GM12891 (cell line): ENCODE data around the gene PLAAT4.
A peak's percentile ranks its signal among the peaks of the same experiment; 100 is the strongest.

Source experiments
- DNase-seq: peaks from one replicate; pipeline ENCODE4 v3.0.0; 2011; ENCODE audit warnings: low spot score; ENCODE audit not compliant: insufficient read length
- FAIRE-seq: peaks from 2 replicates; lab custom pipeline; 2011; peaks lifted over from hg19 to GRCh38; lab: Jason Lieb, UNC
- PAX5 ChIP-seq: IDR thresholded peaks from 2 replicates; pipeline ENCODE4 v1.6.1; 2011; ENCODE audit warnings: low read length, moderate library complexity, mild to moderate bottlenecking; ENCODE audit not compliant: insufficient read depth, severe bottlenecking
- POLR2A ChIP-seq: IDR thresholded peaks from 2 replicates; pipeline ENCODE4 v1.6.1; 2011; ENCODE audit warnings: low read depth, low read length, control low read depth
- POLR2AphosphoS5 ChIP-seq: IDR thresholded peaks from 2 replicates; pipeline ENCODE4 v1.6.1; 2011; ENCODE audit warnings: low read depth, low read length, control low read depth
- POU2F2 ChIP-seq: IDR thresholded peaks from 2 replicates; pipeline ENCODE4 v1.6.1; 2011; ENCODE audit warnings: low read depth, mild to moderate bottlenecking, control low read depth, low read length, moderate library complexity
- SPI1 ChIP-seq: IDR thresholded peaks from 2 replicates; pipeline ENCODE4 v1.6.1; 2011; ENCODE audit warnings: low read depth, low read length, control low read depth
- TAF1 ChIP-seq: IDR thresholded peaks from 2 replicates; pipeline ENCODE4 v1.6.1; 2011; ENCODE audit warnings: low read depth, low read length, control low read depth

The PLAAT4 gene

DNA sequence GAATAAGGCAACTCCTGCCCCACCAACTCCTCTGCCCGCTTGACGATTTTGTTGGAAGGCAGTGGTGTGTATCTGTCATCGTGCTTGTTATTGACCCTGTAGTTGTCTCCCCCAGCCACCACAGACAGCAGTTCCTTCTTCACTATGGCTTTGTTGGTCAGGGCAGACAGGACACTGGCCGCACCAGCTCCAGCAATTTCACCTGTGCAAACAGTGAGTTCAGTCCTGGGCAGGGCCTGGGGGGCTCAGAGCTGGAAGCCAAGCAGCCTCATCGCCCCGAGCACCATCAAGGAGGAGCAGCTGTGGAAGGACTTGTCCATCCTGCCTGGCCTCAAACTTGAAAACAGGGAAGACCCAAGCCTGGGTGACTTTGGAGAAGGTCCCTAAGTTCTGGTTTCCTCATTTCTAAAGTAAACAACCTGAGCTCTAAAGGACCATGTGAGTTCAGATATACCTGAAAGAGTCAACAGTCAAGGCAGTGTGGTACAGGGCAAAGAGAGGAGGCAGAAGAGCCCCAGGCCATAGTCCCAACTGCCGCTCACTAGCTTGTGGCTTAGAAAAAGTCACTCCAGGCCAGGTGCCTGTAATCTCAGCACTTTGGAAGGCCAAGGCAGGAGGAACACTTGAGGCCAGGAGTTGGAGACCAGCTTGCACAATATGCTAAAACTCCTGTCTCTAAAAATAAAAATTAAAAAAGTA, 22.0 kb downstream of the PLAAT4 start:
- DNase-seq (no peak), FAIRE-seq (no peak)
- TF ChIP-seq POLR2A, result no peak
- TF ChIP-seq POU2F2, result no peak
- TF ChIP-seq TAF1, result no peak
- TF ChIP-seq SPI1, result no peak
- no peak for TF ChIP-seq POLR2AphosphoS5
- TF ChIP-seq PAX5, result no peak

DNA sequence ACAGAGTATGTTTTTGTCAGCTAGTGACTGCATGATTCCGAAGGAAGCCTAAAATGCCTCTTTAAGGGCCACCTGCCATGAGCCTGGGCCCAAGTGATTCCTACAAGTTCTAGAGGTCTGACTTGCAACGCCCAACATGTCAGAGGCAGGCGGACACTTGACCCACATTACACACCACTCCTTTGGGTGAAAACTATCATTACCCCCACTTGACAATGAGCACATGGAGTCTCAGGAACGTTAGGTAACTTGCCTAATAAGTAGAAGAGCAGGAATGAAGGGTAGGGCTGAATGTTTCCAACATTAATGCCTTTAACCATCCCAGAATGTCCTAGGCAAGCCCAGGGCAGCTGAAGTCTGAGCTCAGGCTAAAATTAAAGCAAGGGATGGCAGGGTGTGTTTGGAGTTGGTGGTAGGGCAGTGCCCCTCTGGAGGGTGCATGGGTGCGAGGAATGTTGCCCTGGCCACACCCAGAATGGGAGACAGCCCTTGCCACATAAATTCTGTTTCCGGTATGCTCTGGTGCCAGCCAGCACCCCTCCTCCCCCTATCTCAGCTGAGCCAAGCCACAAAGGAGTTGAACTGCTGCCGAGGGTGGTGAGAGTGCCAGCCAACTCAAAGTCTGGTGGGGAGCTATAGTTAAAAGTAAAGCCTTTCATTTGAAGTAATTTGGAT, 24.0 kb downstream of the PLAAT4 start:
- FAIRE-seq (no peak), DNase-seq (no peak)
- TF ChIP-seq SPI1 (no peak), POLR2A (no peak), POLR2AphosphoS5 (no peak), POU2F2 (no peak)

DNA sequence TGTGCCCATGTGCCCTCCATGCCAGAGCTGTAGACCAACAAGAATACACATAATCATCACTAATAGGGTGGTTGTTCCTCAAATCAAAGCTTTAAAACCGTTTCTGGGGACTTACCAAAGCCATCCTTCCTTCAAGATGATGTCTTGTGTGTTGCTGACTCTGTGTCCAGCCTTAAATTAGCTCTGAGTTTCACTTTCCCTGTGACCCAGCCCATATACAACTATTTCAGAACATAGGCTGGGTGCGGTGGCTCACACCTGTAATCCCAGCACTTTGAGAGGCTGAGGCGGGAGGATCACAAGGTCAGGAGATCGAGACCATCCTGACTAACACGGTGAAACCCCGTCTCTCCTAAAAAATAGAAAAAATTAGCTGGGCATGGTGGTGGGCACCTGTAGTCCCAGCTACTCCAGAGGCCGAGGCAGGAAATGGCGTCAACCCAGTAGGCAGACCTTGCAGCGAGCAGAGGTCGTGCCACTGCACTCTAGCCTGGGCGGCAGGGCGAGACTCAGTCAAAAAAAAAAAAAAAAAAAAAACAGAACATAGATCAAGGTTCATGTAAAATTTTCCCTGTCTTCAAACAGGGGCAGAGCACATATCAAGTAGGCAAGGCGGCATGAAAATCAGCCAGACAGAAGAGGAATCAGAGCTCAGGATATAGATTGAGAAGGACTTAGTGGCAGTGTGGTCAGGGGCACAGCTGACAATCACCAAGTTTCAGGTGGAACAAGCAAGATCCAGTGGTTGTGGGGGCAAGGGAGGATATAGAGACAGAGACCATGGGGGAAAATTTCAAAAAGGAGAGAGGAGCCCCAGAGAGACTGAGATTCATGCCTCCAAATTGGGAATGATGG, 26.8 kb downstream of the PLAAT4 start, which contains the start of gene PLAAT2:
Gene PLAAT2 (minus strand): TSS at position 179 of the 855 bp plus-strand sequence. CDS start 55 bp downstream, at position 124.
- FAIRE-seq, result no peak
- TF ChIP-seq PAX5 (no peak), SPI1 (no peak), TAF1 (no peak), POLR2A (no peak), POLR2AphosphoS5 (no peak), POU2F2 (no peak)
- no peak for DNase-seq

DNA sequence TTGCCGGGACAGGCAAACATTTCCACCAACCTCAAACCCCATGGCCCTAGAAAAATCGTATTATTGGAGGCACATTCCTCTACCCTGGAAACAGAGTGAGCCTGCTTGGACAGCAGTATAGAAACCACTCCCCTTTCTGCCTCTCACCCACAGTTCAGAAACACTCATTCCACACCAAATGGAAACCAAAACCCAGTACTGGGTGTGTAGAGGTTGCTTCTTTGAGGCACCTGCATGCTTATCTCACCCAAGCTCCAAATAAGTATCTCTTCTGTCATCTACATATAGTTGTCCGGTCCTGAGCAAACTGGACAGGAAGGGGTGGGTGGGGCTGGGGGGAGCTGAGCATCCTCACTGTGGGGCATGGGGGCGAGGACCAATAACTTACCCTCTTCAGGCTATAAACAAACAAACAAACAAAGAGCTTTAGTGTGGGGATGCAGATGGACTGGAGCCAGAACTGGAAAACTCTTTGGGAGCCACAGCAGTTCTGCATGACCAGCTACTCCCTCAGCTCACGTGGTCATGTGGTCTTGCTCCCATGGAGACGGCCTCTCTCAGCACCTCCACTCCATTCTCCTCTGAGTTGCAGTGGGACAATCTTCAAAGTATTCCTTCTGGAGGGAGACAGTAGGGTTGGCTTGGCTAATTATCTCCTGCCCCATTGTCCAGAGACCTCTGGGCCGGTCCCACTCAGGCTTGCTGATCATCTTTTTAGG, 27.6 kb downstream of the PLAAT4 start:
- DNase-seq (peak; percentile 43), FAIRE-seq (peak; percentile 86)
- TF ChIP-seq POLR2AphosphoS5 (no peak), POLR2A (no peak), TAF1 (no peak), PAX5 (no peak), POU2F2 (no peak), SPI1 (no peak)

DNA sequence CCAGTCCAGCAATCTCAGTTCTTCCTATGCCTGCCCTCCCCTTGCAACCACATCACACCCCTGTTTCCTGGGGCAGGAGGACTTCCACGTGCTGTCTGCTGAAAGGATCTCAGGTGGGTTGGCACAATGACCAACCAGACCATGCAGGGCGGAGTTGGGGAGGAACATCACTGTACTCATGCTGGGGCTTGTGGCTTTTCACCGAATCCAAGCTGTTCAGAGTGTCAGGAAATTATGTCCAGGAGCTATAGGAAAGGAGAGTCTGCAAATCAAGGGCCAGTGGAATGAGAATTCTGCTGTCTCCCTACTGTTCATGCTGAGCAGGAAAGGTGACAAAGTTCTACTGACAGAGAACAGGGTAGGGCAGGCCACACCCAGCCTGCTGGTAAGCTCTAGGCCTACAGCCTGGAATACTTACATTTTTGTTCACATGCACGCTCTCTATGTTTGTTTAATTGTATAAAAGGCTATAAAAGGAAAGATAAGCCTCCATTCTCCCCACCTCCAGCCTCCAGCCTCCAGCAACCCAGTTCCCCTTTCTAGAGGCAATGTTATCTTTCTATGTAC, 28.3 kb downstream of the PLAAT4 start:
- TF ChIP-seq TAF1, result no peak
- no peak for TF ChIP-seq POU2F2
- no peak for TF ChIP-seq POLR2A
- peak; percentile 68 for TF ChIP-seq SPI1
- no peak for TF ChIP-seq PAX5
- no peak for TF ChIP-seq POLR2AphosphoS5
- no peak for DNase-seq
- FAIRE-seq, result no peak

DNA sequence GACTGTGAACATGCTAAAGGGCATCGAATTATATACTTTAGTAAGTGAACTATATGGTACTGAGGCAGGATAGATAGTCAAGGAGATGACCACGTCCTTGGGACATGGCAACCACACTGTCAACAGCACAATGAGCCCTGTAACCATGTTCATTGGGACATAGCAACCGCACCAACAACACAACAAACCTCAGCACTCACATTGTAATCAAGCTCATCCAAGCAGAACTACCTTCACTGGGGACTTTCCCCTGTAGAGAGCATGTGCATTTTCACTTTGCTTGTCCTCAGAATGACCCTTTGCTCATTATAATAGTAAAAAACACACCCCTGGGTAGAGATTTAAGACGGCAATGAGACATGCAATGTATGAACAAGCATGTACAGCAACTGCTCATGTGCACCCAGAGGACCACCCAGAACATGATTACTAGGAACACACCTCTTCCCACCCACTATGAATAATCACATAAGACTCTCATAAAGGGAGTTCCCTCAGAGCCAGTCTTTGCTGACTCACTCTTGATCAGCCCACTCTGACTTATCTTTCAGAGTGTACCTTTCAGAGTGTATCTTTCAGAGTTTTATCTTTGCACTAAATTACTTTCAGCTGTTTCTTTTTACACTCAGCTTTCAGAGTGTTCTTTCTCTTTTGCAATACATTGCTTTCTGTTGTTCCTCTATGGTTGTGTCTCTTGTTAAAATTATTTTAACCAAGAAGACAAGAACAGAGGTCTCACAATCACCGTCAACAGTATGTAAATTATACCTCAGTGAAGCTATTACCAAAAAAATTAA, 30.6 kb downstream of the PLAAT4 start:
- FAIRE-seq, result peak; percentile 99
- DNase-seq, result no peak
- TF ChIP-seq SPI1, result no peak
- peak; percentile 48; the same call in 1 of the 2 replicates for TF ChIP-seq POLR2A
- TF ChIP-seq PAX5, result peak; percentile 96
- TF ChIP-seq POLR2AphosphoS5, result 0 out of 2 replicates have a peak, but pooled peaks have one; percentile 34
- no peak; the same call in none of the 2 replicates for TF ChIP-seq POU2F2
- no peak for TF ChIP-seq TAF1

DNA sequence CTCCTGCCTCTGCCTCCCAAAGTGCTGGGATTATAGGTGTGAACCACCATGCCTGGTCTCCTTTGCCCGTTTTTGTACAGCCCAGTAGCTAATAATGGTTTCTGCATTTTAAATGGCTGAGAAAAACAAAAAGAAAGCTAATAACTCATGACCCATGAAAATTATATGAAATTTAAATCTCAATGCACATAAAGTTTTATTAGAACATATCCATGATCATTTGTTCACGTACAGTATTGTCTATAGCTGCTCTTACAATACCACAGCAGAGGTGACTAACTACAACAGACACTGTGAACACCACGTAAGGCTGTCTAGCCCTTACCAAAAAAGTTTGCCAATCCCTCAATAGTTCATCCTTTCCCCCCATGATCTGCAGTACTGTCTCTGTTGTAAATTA, 33.0 kb downstream of the PLAAT4 start:
- TF ChIP-seq TAF1 (no peak), POU2F2 (no peak), SPI1 (no peak), POLR2AphosphoS5 (no peak), POLR2A (no peak)
- FAIRE-seq, result no peak
- DNase-seq, result no peak
